HG03469 (cell line): ENCODE measurements around the gene SH3RF3.

Source experiments
- ATAC-seq: cut with Tn5 transposase; IDR thresholded peaks from one replicate; pipeline ENCODE4 v1.9.1; 2021; ENCODE audit warnings: mild to moderate bottlenecking, moderate library complexity, moderate number of reproducible peaks; ENCODE audit not compliant: unreplicated experiment

SH3RF3 gene

GRCh38 chr2:109456776-109457175 lies 327.8 kb downstream of the SH3RF3 start:
- ATAC-seq: no peak

- no peak for ATAC-seq
Measured at GRCh38 chr2:109457366-109457765, 328.4 kb downstream of the SH3RF3 start.

- no peak for ATAC-seq
Measured at GRCh38 chr2:109457794-109458193, 328.8 kb downstream of the SH3RF3 start.

DNA sequence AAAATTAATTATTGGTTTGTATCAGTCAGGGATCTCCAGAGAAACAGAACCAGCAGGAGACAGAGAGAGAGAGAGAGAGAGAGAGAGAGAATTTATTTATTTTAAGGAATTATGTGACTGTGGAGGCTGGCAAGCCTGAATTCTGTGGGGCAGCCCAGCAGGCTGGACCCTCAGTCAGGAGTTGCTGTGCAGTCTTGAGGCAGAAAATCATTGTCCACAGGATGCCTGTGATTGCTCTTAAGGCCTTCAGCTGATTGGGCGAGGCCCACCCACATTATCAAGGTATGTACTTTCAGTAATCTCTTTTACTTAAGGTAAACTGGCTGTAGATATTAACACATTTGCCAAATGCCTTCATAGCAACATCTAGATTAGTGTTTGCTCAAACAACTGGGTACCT lies 329.5 kb downstream of the SH3RF3 start:
- no peak for ATAC-seq

DNA sequence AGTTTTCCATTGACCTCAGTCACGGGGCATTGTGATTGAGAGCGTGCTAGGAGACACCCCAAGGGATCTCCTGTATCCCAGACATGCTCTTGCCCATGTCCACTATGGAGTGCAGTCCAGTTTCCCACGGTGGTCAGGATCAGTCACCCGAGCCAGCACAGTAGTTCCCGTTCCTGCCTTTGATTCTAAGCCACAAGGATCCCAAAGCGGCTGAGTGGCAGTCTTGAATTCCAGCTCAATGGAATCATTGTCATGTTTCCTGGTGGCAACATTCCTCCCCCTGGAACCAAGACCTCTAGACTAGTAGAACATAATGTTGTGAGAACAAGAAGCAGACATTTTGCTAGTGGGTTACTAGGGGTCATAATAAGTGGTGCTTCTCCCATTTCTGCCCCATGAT lies 330.5 kb downstream of the SH3RF3 start:
- ATAC-seq: no peak

GRCh38 chr2:109460553-109461324 lies 331.7 kb downstream of the SH3RF3 start:
- ATAC-seq: no peak

GRCh38 chr2:109463236-109463635 lies 334.2 kb downstream of the SH3RF3 start:
- ATAC-seq: no peak

DNA sequence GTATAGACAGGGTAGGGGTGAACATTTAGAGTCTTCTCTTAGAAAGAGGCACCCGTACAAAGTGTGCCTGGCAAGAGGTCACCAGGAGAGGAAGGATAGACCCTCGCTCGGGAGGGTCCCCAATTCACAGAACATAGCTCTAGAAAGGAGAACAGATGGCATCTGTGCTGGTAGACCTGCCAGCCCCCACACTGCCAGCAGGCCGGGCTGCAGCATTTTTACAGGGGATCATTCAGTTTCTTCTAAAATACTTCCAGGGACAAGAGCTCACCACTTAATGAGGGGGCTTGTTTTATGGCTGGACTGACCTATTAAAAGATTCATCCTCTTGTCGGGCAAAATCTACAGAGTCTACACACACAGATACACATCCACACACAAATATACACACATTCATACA lies 334.9 kb downstream of the SH3RF3 start:
- ATAC-seq: no peak

- no peak for ATAC-seq
Measured at GRCh38 chr2:109466674-109467575, 337.9 kb downstream of the SH3RF3 start.

DNA sequence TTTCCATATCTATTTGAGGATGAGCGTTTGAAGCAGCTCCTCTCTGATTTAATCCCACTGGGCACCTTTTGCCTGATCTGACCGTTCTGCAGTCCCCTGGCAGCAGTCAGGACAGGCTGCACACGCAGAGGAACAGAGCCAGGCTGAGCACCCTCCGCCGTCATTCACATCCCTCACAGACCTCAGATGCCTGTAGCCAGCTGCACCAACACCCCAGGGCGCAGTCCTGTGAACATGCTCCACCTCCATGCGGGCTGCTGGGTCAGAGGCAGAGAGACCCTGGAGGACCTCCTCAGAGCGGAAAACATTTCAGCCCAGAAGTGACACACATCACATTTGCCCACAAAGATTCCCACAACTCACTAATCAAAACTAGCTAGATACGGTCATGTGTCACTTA lies 338.7 kb downstream of the SH3RF3 start:
- no peak for ATAC-seq

DNA sequence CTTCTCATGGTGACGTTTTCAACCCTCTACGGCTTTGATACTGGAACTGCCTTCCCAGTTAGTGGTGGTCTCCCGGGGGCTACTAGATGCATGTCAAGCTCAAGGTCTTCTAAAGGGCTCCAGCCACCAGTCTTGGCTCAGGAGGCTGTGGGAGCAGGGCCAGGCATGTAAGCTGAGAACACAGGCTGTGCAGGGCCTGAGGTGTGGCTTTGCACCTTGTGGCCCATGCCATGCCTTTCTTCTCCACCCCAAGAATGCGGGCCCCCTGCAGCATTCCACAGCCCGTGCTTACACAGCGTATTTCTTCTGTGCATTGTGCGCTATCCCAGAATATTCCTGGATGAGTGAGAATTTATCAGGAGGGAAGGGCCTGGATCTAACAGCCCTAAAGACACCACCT lies 339.9 kb downstream of the SH3RF3 start:
- no peak for ATAC-seq

- no peak for ATAC-seq
Measured at GRCh38 chr2:109471658-109472057, 342.7 kb downstream of the SH3RF3 start.

- ATAC-seq: no peak
Measured at GRCh38 chr2:109472331-109472959, 343.4 kb downstream of the SH3RF3 start.

GRCh38 chr2:109472974-109473373 lies 344.0 kb downstream of the SH3RF3 start:
- no peak for ATAC-seq

- ATAC-seq: no peak
Measured at GRCh38 chr2:109473616-109474318, 344.8 kb downstream of the SH3RF3 start.

DNA sequence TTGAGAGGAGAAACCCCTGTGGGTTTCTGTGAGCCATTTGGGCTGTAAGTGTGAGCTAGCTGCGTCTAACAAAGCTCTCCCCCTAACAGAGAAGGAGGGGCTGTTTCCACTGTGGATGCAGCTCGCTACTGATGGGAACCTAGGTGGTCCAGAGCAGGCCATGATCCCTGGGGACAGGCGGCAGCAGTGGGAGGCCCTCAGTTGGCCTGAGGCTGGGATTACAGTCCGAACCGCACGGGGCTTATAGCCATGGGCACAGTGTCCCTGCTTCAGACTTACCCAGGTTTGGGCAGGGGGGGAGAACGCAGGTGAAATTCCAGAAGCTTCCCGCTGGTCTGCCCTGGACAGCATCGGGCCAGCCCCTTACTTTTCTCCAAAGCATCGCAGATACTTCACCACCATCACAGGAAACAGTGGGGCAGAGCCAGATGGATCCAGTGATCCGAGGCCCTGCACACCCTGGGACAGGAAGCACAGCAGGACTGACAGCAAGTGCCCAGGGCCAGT lies 345.4 kb downstream of the SH3RF3 start:
- ATAC-seq: no peak

- ATAC-seq: no peak
Measured at GRCh38 chr2:109475531-109476210, 346.7 kb downstream of the SH3RF3 start.

DNA sequence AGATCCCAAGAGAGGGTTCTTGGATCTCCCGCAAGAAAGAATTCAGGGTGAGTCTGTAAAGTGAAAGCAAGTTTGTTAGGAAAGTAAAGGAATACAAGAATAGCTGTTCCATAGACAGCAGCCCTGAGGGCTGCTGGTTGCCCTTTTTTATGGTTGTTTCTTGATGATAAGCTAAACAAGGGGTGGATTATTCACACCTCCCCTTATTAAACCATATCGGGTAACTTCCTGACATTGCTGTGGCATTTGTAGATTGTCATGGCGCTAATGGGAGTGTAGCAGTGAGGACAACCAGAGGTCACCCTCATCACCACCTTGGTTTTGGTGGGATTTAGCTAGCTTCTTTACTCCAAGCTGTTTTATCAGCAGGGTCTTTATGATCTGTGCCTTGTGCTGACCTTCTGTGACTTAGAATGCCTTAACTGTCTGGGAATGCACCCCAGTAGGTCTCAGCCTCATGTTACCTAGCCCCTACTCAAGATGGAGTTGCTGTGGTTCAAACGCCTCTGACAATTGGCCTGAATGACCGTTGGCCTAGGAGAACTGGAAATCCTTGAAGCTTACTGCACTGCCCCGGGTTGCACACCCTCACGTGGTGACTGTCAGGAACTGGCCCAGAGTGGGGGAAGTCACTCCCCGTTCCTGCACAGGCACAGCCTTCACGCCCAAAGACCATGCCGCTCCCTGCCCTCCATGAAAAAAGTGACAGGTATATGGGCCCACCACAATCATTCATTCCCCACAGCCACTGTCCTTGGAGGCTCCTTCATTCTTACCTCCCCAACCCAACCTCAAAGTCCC lies 347.8 kb downstream of the SH3RF3 start:
- no peak for ATAC-seq

DNA sequence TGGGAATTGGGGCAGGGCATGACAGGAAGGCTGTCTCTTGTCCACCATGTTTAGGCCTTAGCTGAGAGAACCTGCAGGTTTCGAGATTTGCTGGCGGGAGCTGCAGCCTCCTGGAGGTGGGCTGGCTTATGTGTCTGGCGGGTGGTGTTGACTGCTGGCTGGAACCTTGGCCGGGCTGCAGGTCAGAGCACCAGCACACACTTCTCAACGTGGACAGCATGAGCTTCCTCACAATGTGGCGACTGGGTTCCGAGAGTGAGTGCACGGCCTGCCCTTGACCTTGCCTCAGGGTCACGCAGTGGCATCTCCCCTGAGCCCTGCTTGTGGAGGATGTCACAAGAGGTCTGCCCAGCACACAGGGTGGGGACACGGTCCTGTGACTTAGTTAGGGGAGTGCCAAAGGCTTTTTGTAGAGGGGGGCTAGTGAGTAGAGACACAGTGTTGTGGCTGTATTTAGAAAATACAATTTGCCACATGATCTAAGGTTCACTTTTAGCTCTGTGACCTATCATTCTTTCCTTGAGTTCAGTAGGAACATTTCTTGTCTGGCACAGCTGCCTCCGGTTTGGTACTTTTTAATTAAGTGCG lies 350.0 kb downstream of the SH3RF3 start:
- ATAC-seq: no peak
